ENCODE results near the gene SORCS3.

DNA sequence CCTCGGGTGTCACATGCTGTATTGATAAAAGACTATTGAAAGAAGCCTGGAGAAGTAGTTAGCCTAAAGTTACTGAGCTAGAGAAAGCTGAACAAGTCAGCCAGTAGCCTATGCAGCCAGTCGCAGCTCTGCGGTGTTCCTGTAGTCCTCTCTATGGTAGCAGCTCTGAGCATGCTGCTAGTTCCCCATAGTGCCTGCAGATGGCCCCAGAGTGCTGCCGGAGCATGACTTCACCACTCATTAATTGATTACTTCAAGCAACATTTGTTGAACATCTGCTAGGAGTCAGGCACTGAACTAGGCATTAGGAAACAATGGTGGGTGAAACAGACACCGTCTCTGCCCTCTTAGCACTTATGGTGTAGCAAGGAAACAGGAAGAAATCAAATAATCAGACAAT, 422.7 kb downstream of the SORCS3 start:
- TF ChIP-seq, protein P1, sequence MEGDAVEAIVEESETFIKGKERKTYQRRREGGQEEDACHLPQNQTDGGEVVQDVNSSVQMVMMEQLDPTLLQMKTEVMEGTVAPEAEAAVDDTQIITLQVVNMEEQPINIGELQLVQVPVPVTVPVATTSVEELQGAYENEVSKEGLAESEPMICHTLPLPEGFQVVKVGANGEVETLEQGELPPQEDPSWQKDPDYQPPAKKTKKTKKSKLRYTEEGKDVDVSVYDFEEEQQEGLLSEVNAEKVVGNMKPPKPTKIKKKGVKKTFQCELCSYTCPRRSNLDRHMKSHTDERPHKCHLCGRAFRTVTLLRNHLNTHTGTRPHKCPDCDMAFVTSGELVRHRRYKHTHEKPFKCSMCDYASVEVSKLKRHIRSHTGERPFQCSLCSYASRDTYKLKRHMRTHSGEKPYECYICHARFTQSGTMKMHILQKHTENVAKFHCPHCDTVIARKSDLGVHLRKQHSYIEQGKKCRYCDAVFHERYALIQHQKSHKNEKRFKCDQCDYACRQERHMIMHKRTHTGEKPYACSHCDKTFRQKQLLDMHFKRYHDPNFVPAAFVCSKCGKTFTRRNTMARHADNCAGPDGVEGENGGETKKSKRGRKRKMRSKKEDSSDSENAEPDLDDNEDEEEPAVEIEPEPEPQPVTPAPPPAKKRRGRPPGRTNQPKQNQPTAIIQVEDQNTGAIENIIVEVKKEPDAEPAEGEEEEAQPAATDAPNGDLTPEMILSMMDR (conservative IDR thresholded peaks at IDR 0.05; ENCODE audit: low read depth, low read length) = peak; percentile 23; the same call in 1 of the 2 replicates
- TF ChIP-seq SMC3 (IDR thresholded peaks at IDR 0.05; ENCODE audit: low read depth, low read length) (no peak), POLR2A (IDR thresholded peaks at IDR 0.05; ENCODE audit: low read depth, low read length) (no peak), BHLHE40 (IDR thresholded peaks at IDR 0.05; ENCODE audit: low read depth, low read length) (no peak), RAD21 (IDR thresholded peaks at IDR 0.05; ENCODE audit: low read length) (peak; percentile 27), MAFK (IDR thresholded peaks at IDR 0.05; ENCODE audit: low read depth, low read length) (no peak), USF2 (IDR thresholded peaks at IDR 0.05; ENCODE audit: low read depth, low read length) (no peak), RFX5 (IDR thresholded peaks at IDR 0.05; ENCODE audit: low read depth, low read length) (no peak), MXI1 (IDR thresholded peaks at IDR 0.05; ENCODE audit: borderline replicate concordance, low read depth, low read length) (no peak), FOS (IDR thresholded peaks at IDR 0.05; ENCODE audit: low read depth, low read length) (no peak)

All from IMR-90 (cell line).